Erythroblast (primary cell): Measurements from ENCODE around the gene AHRR.

Experiments
- GATA1 ChIP-seq: IDR thresholded peaks from 2 replicates; pipeline ENCODE4 v1.6.1; 2011; ENCODE audit warnings: low read depth, mild to moderate bottlenecking, control low read depth, low read length, moderate library complexity
- POLR2A ChIP-seq: IDR thresholded peaks from 2 replicates; pipeline ENCODE4 v1.6.1; 2011; ENCODE audit warnings: mild to moderate bottlenecking, low read length

GRCh38 chr5:312845-313244, 8.7 kb upstream of the AHRR start:
- TF ChIP-seq POLR2A (no peak), GATA1 (no peak)
